GM21423 (cell line): Measurements from ENCODE around the gene CDKN2B.

ENCODE experiments used
- ATAC-seq: cut with Tn5 transposase; IDR thresholded peaks from one replicate; pipeline ENCODE4 v1.9.1; 2021; ENCODE audit warnings: mild to moderate bottlenecking, moderate library complexity; ENCODE audit not compliant: unreplicated experiment

The CDKN2B gene

GRCh38 chr9:22035591-22036011 is 26.5 kb upstream of the CDKN2B start:
- no peak for ATAC-seq

- ATAC-seq: no peak
These were observed 24.0 kb upstream of the CDKN2B start for GRCh38 chr9:22033012-22033630.

- no peak for ATAC-seq
These were observed 22.7 kb upstream of the CDKN2B start for GRCh38 chr9:22031655-22032411.

- peak; percentile 72 for ATAC-seq
These were observed 21.0 kb upstream of the CDKN2B start for GRCh38 chr9:22030101-22030598.

GRCh38 chr9:22029231-22029630 is 20.1 kb upstream of the CDKN2B start:
- ATAC-seq: no peak

DNA sequence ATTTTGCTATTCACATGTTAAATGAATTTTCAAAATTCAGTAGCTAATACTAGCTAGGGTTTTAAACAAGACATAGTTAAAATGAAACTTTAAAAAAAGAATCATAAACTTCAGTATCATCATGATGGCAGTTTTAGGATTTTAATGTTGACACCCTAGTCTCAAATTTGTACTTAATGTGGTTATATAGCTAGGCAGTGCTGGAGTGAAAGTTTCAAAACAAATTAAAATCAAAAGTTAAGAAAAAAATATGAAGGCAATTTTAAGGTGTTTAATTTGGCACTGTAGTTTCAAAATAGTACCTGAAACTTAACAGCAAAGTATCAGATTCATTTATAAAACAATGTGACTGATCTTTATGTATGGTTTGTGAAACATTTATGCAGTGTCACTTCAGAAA is 19.3 kb upstream of the CDKN2B start:
- ATAC-seq: no peak

GRCh38 chr9:22026696-22027095 is 17.6 kb upstream of the CDKN2B start:
- ATAC-seq: no peak

GRCh38 chr9:22022396-22022795 is 13.3 kb upstream of the CDKN2B start:
- ATAC-seq: no peak

- ATAC-seq: no peak
These were observed 1.9 kb upstream of the CDKN2B start for GRCh38 chr9:22010866-22011625.

DNA sequence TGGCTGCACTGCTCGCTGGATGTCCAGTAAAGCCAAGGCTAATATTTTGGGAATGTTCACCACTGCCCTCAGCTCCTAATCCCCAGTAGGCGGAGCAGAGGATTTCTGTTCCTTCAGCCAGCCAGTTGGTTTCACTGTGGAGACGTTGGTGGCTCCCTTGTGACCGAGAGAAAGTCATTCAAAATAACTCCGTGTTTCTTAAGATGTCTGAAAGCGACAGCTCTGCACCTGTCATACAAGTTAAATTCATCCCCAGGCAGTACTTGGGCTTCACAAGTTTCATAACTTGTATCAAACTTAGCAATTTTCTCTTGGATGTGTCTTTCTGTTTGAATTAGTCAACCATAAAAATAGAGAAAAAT is 382 bp upstream of the CDKN2B start:
- peak; percentile 23 for ATAC-seq

GRCh38 chr9:22008384-22008716 is 755 bp downstream of the CDKN2B start:
- no peak for ATAC-seq

- ATAC-seq: no peak
These were observed 3.2 kb downstream of the CDKN2B start for GRCh38 chr9:22005702-22006606.

DNA sequence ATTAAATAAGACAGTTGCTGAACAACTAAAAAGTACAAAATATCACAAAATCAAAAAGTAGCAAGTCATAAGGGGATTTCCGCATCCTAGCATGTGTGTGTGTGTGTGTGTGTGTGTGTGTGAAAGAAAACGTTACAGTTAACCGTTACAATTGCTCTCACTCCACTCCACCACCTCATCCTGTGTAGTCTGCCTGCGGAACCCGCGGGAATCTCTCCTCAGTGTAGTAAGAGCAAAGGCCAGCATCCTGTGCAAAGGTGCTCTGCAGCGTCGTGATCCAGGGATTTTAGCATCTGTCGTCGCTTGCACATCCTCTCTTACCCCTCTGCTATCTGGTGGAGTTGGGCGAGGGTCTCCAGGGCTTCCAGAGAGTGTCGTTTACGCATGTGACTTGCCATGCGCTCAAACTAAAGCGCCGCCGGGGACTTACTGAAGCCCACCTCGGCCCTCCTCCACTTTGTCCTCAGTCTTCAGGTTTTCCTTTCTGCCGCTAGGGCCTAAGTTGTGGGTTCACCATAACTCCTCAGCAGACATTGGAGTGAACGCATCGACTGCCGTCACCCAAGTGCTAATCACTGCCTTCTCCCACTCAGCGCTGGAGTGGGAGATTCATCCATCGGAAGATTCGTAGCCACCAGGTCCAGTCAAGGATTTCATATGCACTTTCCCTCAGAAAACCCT is 3.9 kb downstream of the CDKN2B start:
- ATAC-seq: no peak

- no peak for ATAC-seq
These were observed 7.1 kb downstream of the CDKN2B start for GRCh38 chr9:22002038-22002437.

DNA sequence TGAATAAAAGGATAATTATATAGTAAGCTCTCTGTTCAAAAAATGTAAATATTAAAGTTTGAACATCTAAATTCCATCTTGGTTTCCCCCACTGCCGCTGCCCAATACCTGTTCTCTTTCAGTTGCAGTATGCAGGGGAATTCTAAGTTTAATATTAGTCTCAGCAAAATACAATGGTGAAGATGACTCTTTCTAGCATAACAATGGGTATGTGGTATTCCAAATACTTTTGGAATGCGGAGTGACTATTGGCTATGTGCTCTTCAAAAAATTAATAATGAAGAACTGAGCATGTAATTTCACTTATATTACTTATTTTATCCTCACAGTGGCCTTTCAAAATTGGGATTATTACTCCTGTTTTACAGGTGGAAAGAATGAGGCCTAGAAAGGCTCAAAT is 11.1 kb downstream of the CDKN2B start:
- no peak for ATAC-seq

- ATAC-seq: no peak
These were observed 11.6 kb downstream of the CDKN2B start for GRCh38 chr9:21997480-21997879.

DNA sequence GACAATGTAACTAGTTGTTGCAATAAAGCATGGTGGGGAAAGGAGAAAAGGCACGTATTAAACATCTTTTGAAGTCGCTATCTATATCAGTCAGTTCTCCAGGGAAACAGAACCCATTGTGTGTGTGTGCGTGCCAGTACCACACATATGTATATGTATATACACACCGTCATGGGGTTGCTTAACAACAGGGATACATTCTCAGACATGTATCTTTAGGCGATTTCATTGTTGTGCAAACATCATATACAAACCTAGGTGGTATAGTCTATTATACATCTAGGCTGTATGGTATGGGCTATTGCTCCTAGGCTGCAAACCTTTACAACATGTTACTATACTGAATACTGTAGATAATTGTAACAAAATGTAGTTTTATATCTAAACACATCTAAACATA is 12.2 kb downstream of the CDKN2B start:
- ATAC-seq: no peak

DNA sequence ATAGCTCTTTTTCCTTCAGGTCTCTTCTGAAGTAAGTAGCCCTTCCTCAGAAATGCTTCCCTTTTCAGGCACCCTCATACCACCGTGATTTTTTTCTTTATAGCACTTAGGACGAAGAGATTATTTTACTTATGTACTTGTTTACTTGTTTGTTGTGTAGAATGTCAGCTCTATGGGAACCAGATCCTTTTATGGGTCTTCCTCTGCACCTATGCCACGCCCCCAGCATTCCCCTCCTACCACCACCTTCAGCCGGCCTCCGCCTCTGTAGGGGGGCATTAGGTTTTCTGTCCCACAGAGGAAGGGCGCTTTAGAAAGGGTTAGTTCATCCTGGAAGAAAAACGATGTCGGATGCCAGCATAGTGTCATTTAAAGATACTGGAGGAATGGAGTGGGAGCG is 12.7 kb downstream of the CDKN2B start:
- ATAC-seq: no peak

DNA sequence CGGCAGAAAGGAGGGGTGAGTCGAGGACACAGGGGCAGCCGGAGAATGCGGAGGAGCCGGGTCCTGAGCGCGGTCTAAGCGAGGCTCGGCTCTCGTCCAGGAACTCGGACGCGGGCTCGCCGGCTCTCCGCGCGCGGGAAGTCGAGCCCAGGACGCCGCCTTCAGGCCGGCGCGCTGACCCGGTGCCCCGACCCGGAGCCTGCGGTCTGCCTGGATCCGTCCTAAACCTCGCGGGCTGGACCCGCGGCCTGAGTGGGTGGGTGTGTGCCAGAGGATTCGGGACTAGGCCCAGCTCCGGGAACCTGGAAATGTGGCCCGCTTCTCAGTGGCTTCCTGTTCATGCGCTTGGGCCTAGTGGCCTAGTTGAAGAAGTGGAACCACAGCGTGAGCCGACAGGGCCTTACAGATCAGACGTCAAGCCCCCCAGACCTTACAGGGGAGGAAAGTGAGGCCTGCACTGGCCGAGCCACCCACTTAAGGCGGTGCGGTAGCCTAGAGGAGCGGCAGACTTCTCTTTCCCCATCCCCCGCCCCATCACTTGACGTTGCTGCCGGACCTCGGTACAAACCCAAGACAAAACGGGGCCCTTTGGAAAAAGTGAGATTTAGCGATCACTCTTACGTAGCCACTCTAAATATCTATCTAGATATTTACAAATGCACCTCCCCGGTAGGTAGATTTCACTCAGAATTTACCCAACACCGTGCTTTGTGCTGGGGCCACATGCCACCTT is 13.3 kb downstream of the CDKN2B start:
- no peak for ATAC-seq
